Spleen (tissue), 11 donors: ENCODE results near the gene CRYGN. TPM values are rescaled to one million over a fixed set of nuclear protein-coding genes. Genes with fewer than 3 reads are reported as not detected.

Source experiments
- DNase-seq: peaks from one replicate; pipeline ENCODE4 v3.0.0-alpha.2; 2020
- H3K27ac ChIP-seq, 8 donors: fragments of 200-600 bp; sonication (generic) in 7 of 8; 1 replicate in 4 of 8; 2 replicates in 4 of 8; pipeline versions ENCODE4 v1.5.0 to v1.8.0; 2016 to 2021; ENCODE audit warnings: inconsistent platforms in 4 of 8, mild to moderate bottlenecking in 4 of 8, moderate library complexity in 1 of 8
- H3K27me3 ChIP-seq, 7 donors: fragments of 200-600 bp; sonication (generic) in 6 of 7; replicated peaks in 1 of 7; 1 replicate in 4 of 7; 2 replicates in 3 of 7; pipeline versions ENCODE4 v1.5.0 to v1.8.0; 2016 to 2021; ENCODE audit warnings: inconsistent platforms in 3 of 7, mild to moderate bottlenecking in 1 of 7
- H3K36me3 ChIP-seq, 6 donors: fragments of 200-600 bp; sonication (generic) in 5 of 6; 1 replicate in 4 of 6; 2 replicates in 2 of 6; pipeline versions ENCODE4 v1.5.0 to v1.8.0; 2016 to 2021; ENCODE audit warnings: inconsistent platforms in 2 of 6
- H3K4me1 ChIP-seq, 6 donors: fragments of 200-600 bp; sonication (generic) in 5 of 6; 1 replicate in 3 of 6; 2 replicates in 3 of 6; pipeline versions ENCODE4 v1.5.0 to v1.8.0; 2016 to 2021; ENCODE audit warnings: inconsistent platforms in 3 of 6
- H3K4me3 ChIP-seq, 8 donors: fragments of 200-600 bp; sonication (generic) in 7 of 8; 1 replicate in 4 of 8; 2 replicates in 4 of 8; pipeline versions ENCODE4 v1.5.0 to v1.8.0; 2016 to 2021; ENCODE audit warnings: inconsistent platforms in 4 of 8, mild to moderate bottlenecking in 4 of 8, moderate library complexity in 2 of 8
- H3K9me3 ChIP-seq, 8 donors: fragments of 200-600 bp; sonication (generic) in 7 of 8; 1 replicate in 4 of 8; 2 replicates in 4 of 8; pipeline versions ENCODE4 v1.5.0 to v1.8.0; 2016 to 2021; ENCODE audit warnings: inconsistent platforms in 4 of 8
- POLR2A ChIP-seq, 3 donors: fragments of 450-650 bp; IDR thresholded peaks; one replicate each; pipeline ENCODE4 v1.5.1; 2017; ENCODE audit warnings: antibody characterized with exemption in 3 of 3, mild to moderate bottlenecking in 1 of 3
- POLR2AphosphoS5 ChIP-seq, 3 donors: sonication (generic); formaldehyde crosslinking; IDR thresholded peaks; one replicate each; pipeline ENCODE4 v1.5.1; 2017; ENCODE audit warnings: antibody characterized with exemption in 3 of 3
- WGBS, 5 donors: extraction: QIAGEN DNeasy Blood & Tissue Kit in 3 of 5; methylation state at CpG; one replicate each; pipeline versions ENCODE4 v1.1.5 to v1.1.7; 2013 to 2018; 5-methylcytosine and 5-hydroxymethylcytosine counted together
- intact Hi-C: fragments of 100-400 bp; cut with DNase I; formaldehyde crosslinking; loops from one replicate; pipeline ENCODE4 v1.15.0; 2023; ENCODE audit warnings: low total_unique reads
- polyA plus RNA-seq, 3 donors: library from polyadenylated mRNA; stranded (reverse); fragments of 200-250 nt; gene quantifications; one replicate each; pipeline ENCODE4 v1.2.1, GENCODE V29; 2013
- total RNA-seq, 7 donors: library from RNA; depleted of rRNA in 3 of 7; stranded (reverse); fragments of >200 nt in 3 of 7; fragmentation: NEBNext Ultra II Directional in 4 of 7; extraction: Animal tissue kit (Norgen Biotek cat#: 25700) in 4 of 7; gene quantifications; one replicate each; pipeline versions ENCODE4 v1.1.0 to v1.2.1, GENCODE V29; 2016 to 2021
- TF ChIP-seq, protein P1 (sequence below), 11 experiments: fragments of 200-600 bp in 7 of 11; fragments of 450-650 bp in 4 of 11; sonication (generic) in 4 of 11; IDR thresholded peaks in 8 of 11; conservative IDR thresholded peaks in 3 of 11; 1 replicate in 7 of 11; 2 replicates in 4 of 11; pipeline versions ENCODE4 v1.4.0 to v1.8.0; 2016 to 2021; ENCODE audit warnings: antibody characterized with exemption in 11 of 11, inconsistent platforms in 4 of 11, mild to moderate bottlenecking in 1 of 11
- donor health status: healthy with polysubstance abuse.
- donor health status: DM: no; HTN: no; CAD: no; lungs with moderate emphysema.
- donor health status: DM: no; HTN: no; CAD: no.
- donor health status: Bipolar disorder and iron deficiency.
- donor health status: healthy.
- donor health status: DM: no; HTN: no; CAD: no.
- donor health status: DM: yes; HTN: yes; CAD: no.

Gene CRYGN
- total and polyA plus RNA-seq, 10 donors, result 0.17 to 2.5 (median 0.32) TPM; not detected in 1

DNA sequence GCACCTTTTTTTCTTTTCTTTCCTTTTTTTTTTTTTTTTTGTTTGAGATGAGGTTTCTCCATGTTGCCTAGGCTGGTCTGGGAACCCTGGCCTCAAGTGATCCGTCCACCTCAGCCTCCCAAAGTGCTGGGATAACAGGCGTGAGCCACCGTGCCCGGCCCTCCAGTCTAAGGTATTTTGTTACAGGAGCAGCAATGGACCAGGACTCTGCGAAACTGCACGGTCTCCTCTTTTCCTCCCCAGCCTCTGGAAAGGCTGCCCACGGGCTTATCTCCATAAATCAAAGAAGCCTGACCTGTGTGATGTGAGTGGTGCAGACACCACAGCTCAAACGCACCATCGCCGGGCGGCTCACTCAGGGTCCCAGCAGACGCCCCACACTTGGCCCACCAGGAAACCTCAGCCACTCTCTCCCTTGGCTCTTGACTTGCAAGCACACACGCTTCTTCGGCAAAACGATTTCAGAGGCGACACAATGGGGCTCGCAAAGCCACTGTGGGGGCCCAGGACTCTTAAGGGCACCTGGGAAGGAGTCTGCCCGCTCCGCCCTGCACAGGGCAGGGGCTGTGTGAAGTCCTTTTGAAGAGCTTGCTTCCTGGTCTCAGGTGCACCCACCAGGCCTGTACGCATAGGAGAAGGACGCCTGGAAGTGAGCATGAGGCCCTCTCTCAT lies 50.7 kb downstream of the CRYGN start:
- TF ChIP-seq POLR2A (IDR thresholded peaks at IDR 0.05), result no peak
- peaks cover 0 to 15% (median 0%) of the 10 kb centered on the region in 7 donors for H3K27me3 ChIP-seq
- no peaks in the 10 kb centered on the region for H3K9me3 ChIP-seq
- 87 to 94% (median 92%) methylated on average over 16 to 21 of the region's 21 CpGs for WGBS, 5 donors
- H3K27ac ChIP-seq, result no peak overlapping the region
- peak; percentile 40 for DNase-seq
- no peak overlapping the region for H3K4me3 ChIP-seq
- intact Hi-C loops, result no loop called here
- H3K36me3 ChIP-seq, result peaks cover 0 to 5% (median 0%) of the 10 kb centered on the region in 6 donors
- peaks cover 0 to 56% (median 16%) of the 10 kb centered on the region in 6 donors for H3K4me1 ChIP-seq

DNA sequence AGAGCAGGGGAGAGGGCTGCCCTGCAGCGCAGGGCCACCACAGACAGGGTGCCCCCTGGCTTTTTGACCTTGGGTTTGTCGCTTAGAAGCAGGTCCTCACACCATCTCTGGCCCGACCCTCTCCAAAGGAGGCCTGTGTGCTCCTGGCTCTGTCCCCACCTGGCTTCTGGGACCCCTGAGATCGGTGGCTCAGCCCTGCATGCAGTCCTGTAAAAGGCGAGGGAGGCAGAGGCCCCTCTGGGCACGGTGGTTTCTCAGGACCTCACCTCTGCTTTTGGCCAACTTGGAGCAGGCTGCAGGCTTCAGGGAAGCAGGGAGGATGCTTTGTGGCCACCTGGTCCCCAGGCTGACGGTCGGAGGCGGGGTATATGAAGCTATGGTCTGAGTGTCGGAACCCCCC lies 51.5 kb downstream of the CRYGN start:
- Histone ChIP-seq H3K36me3 (peaks cover 0 to 3% (median 0%) of the 10 kb centered on the region in 6 donors), H3K9me3 (no peaks in the 10 kb centered on the region), H3K27me3 (peaks cover 0 to 20% (median 0%) of the 10 kb centered on the region in 7 donors), H3K4me1 (peaks cover 0 to 49% (median 16%) of the 10 kb centered on the region in 6 donors), H3K27ac (no peak overlapping the region), H3K4me3 (no peak overlapping the region)
- intact Hi-C loops, result no loop called here
- DNase-seq, result peak; percentile 62
- TF ChIP-seq POLR2AphosphoS5 (IDR thresholded peaks at IDR 0.05) (no peak), POLR2A (IDR thresholded peaks at IDR 0.05) (no peak)
- TF ChIP-seq, protein P1, sequence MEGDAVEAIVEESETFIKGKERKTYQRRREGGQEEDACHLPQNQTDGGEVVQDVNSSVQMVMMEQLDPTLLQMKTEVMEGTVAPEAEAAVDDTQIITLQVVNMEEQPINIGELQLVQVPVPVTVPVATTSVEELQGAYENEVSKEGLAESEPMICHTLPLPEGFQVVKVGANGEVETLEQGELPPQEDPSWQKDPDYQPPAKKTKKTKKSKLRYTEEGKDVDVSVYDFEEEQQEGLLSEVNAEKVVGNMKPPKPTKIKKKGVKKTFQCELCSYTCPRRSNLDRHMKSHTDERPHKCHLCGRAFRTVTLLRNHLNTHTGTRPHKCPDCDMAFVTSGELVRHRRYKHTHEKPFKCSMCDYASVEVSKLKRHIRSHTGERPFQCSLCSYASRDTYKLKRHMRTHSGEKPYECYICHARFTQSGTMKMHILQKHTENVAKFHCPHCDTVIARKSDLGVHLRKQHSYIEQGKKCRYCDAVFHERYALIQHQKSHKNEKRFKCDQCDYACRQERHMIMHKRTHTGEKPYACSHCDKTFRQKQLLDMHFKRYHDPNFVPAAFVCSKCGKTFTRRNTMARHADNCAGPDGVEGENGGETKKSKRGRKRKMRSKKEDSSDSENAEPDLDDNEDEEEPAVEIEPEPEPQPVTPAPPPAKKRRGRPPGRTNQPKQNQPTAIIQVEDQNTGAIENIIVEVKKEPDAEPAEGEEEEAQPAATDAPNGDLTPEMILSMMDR (IDR thresholded peaks at IDR 0.05 in 8 of 11, conservative IDR thresholded peaks at IDR 0.05 in 3 of 11), result no peak
- 84 to 92% (median 89%) methylated on average over 10 of the region's 10 CpGs for WGBS, 5 donors

- no peak overlapping the region for H3K27ac ChIP-seq
- peaks cover 0 to 3% (median 0%) of the 10 kb centered on the region in 6 donors for H3K36me3 ChIP-seq
- H3K9me3 ChIP-seq, result no peaks in the 10 kb centered on the region
- DNase-seq, result peak; percentile 54
- intact Hi-C loops, result no loop called here
- H3K4me3 ChIP-seq, result no peak overlapping the region
- H3K27me3 ChIP-seq, result peaks cover 0 to 25% (median 0%) of the 10 kb centered on the region in 7 donors
- TF ChIP-seq, protein P1 (IDR thresholded peaks at IDR 0.05 in 8 of 11, conservative IDR thresholded peaks at IDR 0.05 in 3 of 11), result no peak
- TF ChIP-seq POLR2A (IDR thresholded peaks at IDR 0.05), result no peak
- no peak for TF ChIP-seq POLR2AphosphoS5 (IDR thresholded peaks at IDR 0.05)
- H3K4me1 ChIP-seq, result peaks cover 0 to 45% (median 16%) of the 10 kb centered on the region in 6 donors
- WGBS, 5 donors, result 85 to 94% (median 91%) methylated on average over 8 of the region's 8 CpGs
Observed at GRCh38 chr7:151388007-151388297, 52.0 kb downstream of the CRYGN start.

GRCh38 chr7:151387161-151388006 lies 52.6 kb downstream of the CRYGN start:
- DNase-seq, result peak; percentile 72
- peaks cover under 1 to 49% (median 19%) of the 10 kb centered on the region in 6 donors for H3K4me1 ChIP-seq
- 84 to 87% (median 85%) methylated on average over 6 to 24 of the region's 24 CpGs for WGBS, 5 donors
- no peak overlapping the region for H3K4me3 ChIP-seq
- intact Hi-C loops, result no loop called here
- peaks cover 0 to 3% (median 0%) of the 10 kb centered on the region in 6 donors for H3K36me3 ChIP-seq
- peak in 1 of 3 donors; percentile 18 for TF ChIP-seq POLR2AphosphoS5 (IDR thresholded peaks at IDR 0.05)
- TF ChIP-seq, protein P1 (IDR thresholded peaks at IDR 0.05 in 8 of 11, conservative IDR thresholded peaks at IDR 0.05 in 3 of 11), result no peak
- H3K27ac ChIP-seq, result peak overlapping the region in 6 of 8 donors; percentile 9 to 68 (median 54)
- peaks cover 0 to 30% (median 4%) of the 10 kb centered on the region in 7 donors for H3K27me3 ChIP-seq
- H3K9me3 ChIP-seq, result no peaks in the 10 kb centered on the region
